Fibroblast of mammary gland (primary cell): Measurements from ENCODE around the gene FAF2.
"Not testable (repeated sequence)": the region's sequence is repeated elsewhere in the genome, so short reads cannot be mapped to it uniquely, and the experiment has no call there.

Experiments used
- DNase-seq: peaks from one replicate; pipeline ENCODE4 v3.0.0-alpha.2; 2010; ENCODE audit warnings: low read depth
- H3K4me3 ChIP-seq: 2 replicates; pipeline ENCODE4 v1.5.1; 2011; ENCODE audit warnings: low read depth, mild to moderate bottlenecking, low read length, moderate library complexity; ENCODE audit not compliant: control insufficient read depth
- TF ChIP-seq, protein P1 (sequence below): conservative IDR thresholded peaks from 2 replicates; pipeline ENCODE4 v1.5.1; 2011; ENCODE audit warnings: low read depth, low read length, inconsistent platforms; ENCODE audit not compliant: control insufficient read depth, insufficient read depth

The FAF2 gene

DNA sequence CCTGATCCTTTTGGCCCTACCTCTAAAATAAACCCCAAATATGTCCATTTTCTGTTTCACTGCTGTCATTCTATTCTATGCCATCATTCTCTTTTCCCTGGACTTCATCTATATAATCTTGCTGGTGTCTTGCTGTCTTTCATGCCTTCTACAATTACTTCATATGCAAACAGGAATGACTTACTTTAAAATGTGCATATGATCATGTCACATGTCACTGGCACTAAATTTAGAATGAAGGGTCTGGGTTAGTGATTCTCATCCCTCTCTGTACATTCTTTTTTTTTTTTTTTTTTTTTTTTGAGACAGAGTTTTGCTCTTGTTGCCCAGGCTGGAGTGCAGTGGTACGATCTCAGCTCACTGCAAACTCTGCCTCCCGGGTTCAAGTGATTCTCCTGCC, 22.9 kb downstream of the FAF2 start:
- TF ChIP-seq, protein P1, sequence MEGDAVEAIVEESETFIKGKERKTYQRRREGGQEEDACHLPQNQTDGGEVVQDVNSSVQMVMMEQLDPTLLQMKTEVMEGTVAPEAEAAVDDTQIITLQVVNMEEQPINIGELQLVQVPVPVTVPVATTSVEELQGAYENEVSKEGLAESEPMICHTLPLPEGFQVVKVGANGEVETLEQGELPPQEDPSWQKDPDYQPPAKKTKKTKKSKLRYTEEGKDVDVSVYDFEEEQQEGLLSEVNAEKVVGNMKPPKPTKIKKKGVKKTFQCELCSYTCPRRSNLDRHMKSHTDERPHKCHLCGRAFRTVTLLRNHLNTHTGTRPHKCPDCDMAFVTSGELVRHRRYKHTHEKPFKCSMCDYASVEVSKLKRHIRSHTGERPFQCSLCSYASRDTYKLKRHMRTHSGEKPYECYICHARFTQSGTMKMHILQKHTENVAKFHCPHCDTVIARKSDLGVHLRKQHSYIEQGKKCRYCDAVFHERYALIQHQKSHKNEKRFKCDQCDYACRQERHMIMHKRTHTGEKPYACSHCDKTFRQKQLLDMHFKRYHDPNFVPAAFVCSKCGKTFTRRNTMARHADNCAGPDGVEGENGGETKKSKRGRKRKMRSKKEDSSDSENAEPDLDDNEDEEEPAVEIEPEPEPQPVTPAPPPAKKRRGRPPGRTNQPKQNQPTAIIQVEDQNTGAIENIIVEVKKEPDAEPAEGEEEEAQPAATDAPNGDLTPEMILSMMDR, result no peak
- H3K4me3 ChIP-seq, result no peak overlapping the region

DNA sequence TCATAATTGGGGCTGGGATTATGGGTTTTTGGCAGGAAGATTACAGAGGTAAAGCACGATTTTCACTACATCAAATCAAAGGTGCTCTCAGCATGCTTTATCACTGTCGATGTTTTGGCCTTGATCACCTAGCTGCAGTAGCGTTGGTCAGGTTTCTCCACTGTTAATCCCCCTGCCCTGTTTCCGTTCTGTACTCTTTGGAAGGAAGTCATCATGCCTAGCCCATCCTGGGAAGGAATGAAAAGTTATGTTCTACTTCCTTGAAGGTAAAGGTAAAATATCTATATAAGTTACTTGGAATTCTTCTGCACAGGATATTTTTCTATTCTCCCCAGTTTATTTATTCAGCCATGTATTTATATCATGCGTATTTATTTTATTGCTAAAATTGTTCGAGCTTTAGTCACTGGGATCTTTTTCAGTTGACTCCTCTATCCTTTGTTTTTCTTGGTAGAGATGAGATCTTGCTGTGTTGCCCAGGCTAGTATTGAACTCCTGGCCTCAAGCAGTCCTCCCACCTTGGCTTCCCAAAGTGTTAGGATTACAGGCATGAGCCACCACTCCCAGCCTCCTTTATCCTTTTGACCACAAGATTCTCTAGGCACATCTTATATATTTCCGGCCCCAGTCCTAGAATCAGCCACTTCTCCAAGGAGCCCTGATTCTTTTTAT, 25.3 kb downstream of the FAF2 start:
- TF ChIP-seq, protein P1, result no peak
- no peak overlapping the region for H3K4me3 ChIP-seq
- no peak for DNase-seq

More for the DNA sequence above, 22.9 kb downstream of the FAF2 start:
- DNase-seq, result no peak

DNA sequence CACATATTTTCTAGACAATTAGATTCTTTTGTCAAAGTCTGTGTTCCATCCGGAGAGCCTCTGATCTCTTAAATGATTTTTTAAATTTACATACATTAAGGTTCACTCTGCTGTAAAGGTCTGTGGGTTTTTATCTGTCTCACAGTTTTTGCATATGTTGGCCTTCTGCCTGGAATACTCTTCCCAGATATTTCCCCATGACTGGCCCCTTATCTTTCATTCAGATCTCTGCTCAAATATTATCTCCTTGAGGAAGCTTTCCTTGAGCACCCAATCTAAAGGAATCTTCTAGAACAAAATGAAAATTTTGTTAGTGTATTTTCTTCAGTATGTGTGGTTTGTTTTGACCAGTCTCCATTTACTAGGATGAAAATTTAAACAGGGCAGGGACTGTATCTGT, 26.3 kb downstream of the FAF2 start:
- H3K4me3 ChIP-seq, result no peak overlapping the region
- TF ChIP-seq, protein P1, result no peak
- DNase-seq, result peak; percentile 7

DNA sequence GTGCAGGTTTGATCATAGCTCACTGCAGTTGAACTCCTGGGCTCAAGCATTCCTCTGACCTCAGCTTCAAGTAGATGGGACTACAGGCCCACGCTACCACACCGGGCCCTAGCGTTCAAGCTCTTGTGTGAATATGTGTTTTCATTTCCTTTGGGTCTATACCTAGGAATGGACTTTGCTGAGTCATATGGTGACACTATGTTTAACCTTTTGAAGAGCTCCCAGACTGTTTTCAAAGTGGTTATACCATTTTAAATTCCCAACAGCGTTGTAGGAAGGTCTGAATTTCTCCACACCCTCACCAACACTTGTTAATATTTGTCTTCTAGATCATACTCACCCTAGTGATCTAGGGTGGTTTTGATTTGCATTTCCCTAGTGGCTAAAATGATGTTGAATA, 33.5 kb downstream of the FAF2 start:
- TF ChIP-seq, protein P1, result no peak
- H3K4me3 ChIP-seq, result no peak overlapping the region
- no peak for DNase-seq

DNA sequence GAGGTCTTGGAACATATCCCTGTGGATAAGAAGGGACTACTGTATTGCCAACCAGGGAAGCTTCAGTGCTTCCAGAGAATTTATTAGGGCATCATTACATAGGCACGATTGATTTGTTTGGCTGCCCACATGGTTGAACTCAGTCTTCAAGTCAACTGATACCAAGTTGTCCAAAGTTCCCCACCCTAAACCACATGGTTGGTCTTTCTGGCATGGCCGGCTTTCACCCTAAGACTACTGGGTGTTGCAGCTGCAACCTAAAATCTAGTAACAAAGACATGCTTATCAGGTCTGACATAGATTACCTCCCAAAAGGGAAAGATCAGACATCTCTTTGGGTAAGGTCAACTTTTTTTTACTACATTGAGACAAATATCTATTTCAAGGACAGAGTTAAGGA, 37.0 kb downstream of the FAF2 start:
- no peak overlapping the region for H3K4me3 ChIP-seq
- DNase-seq, result no peak
- TF ChIP-seq, protein P1, result no peak

DNA sequence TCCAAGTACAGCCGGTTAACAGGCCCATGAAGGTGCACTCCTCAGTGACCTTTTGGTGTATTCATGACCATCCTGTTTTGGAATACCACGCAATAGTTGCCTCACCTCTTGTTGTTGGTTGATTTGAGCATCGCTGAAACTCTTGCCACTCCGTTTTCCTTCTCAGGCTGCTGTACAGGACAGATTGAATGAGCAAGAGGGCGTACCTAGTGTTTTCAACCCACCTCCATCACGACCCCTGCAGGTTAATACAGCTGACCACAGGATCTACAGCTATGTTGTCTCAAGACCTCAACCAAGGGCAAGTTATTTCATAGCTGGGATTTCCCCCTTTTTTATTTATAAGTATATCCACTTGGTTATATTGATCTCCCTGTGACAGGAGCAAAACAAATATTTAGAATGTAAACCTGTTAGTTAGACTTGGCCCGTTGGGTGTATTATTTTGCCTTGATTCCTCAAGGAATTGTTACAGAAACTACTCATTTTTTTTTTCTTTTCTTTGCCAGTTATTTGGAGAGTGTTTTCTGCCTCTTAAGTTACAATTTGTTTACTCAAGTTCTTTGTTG, 38.1 kb downstream of the FAF2 start:
- DNase-seq, result no peak
- TF ChIP-seq, protein P1, result no peak

DNA sequence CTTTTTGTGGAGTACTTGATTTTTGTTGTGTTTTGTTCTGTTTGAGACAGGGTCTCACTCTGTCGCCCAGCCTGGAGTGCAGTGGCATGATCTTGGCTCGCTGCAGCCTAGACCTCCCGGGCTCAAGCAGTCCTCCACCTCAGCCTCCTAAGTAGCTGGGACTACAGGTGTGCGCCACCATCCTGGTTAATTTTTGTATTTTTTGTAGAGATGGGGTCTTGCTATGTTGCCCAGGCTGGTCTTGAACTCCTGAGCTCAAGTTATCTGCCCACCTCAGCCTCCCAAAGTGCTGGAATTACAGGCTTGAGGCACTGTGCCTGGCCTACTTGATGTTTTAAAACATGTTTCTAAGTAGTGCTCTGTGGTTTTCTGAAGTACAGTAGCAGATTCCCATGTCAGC, 39.0 kb downstream of the FAF2 start:
- not testable (repeated sequence) for DNase-seq

More for the DNA sequence above, 38.1 kb downstream of the FAF2 start:
- no peak overlapping the region for H3K4me3 ChIP-seq

More for the DNA sequence above, 39.0 kb downstream of the FAF2 start:
- H3K4me3 ChIP-seq, result not testable (repeated sequence)
